C4-2B (cell line): ENCODE results near the gene DIDO1.

Experiments used
- CTCF ChIP-seq: fragments of 450-650 bp; conservative IDR thresholded peaks from 2 replicates; pipeline ENCODE4 v1.5.1; 2017; ENCODE audit warnings: mild to moderate bottlenecking
- ZFX ChIP-seq: fragments of 450-650 bp; IDR thresholded peaks from 2 replicates; pipeline ENCODE4 v1.6.1; 2017

- TF ChIP-seq CTCF (no peak), ZFX (no peak)
These were observed 30.3 kb upstream of the DIDO1 start for GRCh38 chr20:62956387-62957135.
